IPS DF 6.9 (cell line): ENCODE results near the gene KIAA0319L.

Source experiments
- DNase-seq: peaks from one replicate; pipeline ENCODE4 v3.0.0-alpha.2; 2013; ENCODE audit warnings: low read depth, low spot score
- H3K27ac ChIP-seq: one replicate; pipeline ENCODE4 v1.5.1; 2013; ENCODE audit warnings: low read length, control low read depth
- H3K27me3 ChIP-seq: 2 replicates; pipeline ENCODE4 v1.6.1; 2013; ENCODE audit warnings: mild to moderate bottlenecking, low read length; ENCODE audit not compliant: control insufficient read depth, insufficient read depth
- H3K36me3 ChIP-seq: 2 replicates; pipeline ENCODE4 v1.6.1; 2013; ENCODE audit warnings: low read length; ENCODE audit not compliant: control insufficient read depth, insufficient read depth
- H3K4me1 ChIP-seq: 2 replicates; pipeline ENCODE4 v1.6.1; 2013; ENCODE audit warnings: low read length; ENCODE audit not compliant: control insufficient read depth, insufficient read depth
- H3K4me3 ChIP-seq: 2 replicates; pipeline ENCODE4 v1.5.1; 2013; ENCODE audit warnings: mild to moderate bottlenecking, low read length
- H3K9me3 ChIP-seq: 2 replicates; pipeline ENCODE4 v1.6.1; 2013; ENCODE audit warnings: low read length, inconsistent platforms; ENCODE audit not compliant: control insufficient read depth, insufficient read depth
- WGBS: extraction: QIAGEN DNeasy Blood & Tissue Kit; methylation state at CpG from one replicate; pipeline ENCODE4 v1.1.7; 2013; ENCODE audit warnings: mixed read lengths, missing lambda C conversion rate; ENCODE audit not compliant: insufficient read length, insufficient coverage; 5-methylcytosine and 5-hydroxymethylcytosine counted together

Gene KIAA0319L

DNA sequence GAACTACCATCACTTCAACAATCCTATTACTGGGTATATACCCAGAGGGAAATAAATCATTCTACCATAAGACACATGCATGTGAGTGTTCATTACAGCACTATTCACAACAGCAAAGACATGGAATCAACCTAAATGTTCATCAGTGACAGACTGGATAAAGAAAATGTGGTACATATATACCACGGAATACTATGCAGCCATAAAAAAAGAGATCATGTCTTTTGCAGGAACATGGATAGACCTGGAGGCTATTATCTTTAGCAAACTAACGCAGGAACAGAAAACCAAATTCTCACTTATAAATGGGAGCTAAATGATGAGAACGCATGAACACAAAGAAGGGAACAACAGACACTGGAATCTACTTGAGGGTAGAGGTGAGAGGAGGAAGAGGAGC lies 39.0 kb downstream of the KIAA0319L start:
- Histone ChIP-seq H3K4me1 (no peaks in the 10 kb centered on the region), H3K36me3 (no peaks in the 10 kb centered on the region), H3K27me3 (no peaks in the 10 kb centered on the region), H3K27ac (no peak overlapping the region), H3K9me3 (no peaks in the 10 kb centered on the region), H3K4me3 (no peak overlapping the region)
- WGBS: no CpG with 5 or more reads among the region's 3 CpGs
- no peak for DNase-seq

DNA sequence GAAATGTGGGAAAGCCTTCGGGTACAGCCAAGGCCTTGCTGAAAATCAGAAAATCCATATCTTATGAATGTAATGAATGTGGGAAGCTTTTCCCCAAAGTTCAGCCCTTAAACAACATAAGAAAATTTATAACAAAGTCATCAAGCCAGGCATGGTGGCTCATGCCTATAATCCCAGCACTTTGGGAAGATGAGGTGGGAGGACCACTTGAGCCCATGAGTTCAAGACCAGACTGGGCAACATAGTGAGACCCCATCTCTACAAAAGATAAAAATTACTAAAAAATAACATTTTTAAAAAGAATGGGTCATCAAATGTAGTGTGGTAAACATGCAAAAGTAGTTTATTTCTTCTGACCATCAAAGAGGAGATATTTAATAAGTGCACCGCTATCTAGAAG lies 45.9 kb downstream of the KIAA0319L start:
- WGBS: no CpG with 5 or more reads among the region's 2 CpGs
- no peaks in the 10 kb centered on the region for H3K4me1 ChIP-seq
- no peaks in the 10 kb centered on the region for H3K36me3 ChIP-seq
- H3K9me3 ChIP-seq: no peaks in the 10 kb centered on the region
- no peak overlapping the region for H3K27ac ChIP-seq
- H3K4me3 ChIP-seq: no peak overlapping the region
- no peak for DNase-seq
- H3K27me3 ChIP-seq: no peaks in the 10 kb centered on the region

DNA sequence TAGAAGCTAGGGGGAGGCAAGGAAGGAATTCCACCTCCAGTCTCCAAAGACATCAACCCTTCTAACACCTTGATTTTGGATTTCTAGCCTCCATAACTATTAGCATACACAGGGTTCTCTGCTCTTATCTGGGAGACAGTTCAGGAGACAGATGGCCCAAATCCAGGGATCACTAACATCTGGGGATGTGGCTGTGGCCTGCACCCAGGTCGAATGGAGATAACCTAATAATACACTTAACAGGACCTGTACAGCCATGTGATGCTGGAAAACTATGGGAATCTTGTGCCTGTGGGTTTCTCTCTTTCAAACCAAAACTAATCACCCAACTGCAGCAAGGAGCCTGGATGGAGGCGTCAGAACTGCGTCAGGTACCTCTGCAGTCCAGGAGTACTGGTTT lies 47.6 kb downstream of the KIAA0319L start:
- H3K27ac ChIP-seq: no peak overlapping the region
- DNase-seq: no peak
- no peaks in the 10 kb centered on the region; the same call in 1 of the 2 replicates for H3K36me3 ChIP-seq
- no peaks in the 10 kb centered on the region for H3K27me3 ChIP-seq
- no peaks in the 10 kb centered on the region for H3K4me1 ChIP-seq
- H3K4me3 ChIP-seq: no peak overlapping the region
- no CpG with 5 or more reads among the region's 3 CpGs for WGBS
- H3K9me3 ChIP-seq: no peaks in the 10 kb centered on the region

DNA sequence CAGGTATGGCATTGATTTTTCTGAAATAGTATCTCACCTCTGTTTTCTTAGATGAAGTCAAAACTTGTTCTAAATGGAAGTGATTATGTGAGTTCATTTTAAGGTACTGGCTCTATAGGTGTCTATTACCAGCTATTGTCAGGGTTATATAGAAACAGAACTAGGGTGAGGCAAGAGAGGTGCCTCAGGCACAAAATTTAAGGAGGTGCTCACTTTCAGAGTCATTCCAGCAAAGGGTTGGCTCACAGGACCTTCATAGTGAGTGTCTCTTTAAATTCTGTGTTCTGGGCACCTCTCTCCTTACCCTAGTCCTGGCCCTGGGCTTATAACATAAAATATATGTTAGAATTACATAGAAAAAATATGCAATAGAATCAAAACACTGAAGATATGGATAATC lies 49.3 kb downstream of the KIAA0319L start:
- Histone ChIP-seq H3K36me3 (no peaks in the 10 kb centered on the region; the same call in 1 of the 2 replicates), H3K27me3 (no peaks in the 10 kb centered on the region), H3K9me3 (no peaks in the 10 kb centered on the region), H3K4me1 (no peaks in the 10 kb centered on the region), H3K27ac (no peak overlapping the region), H3K4me3 (no peak overlapping the region)
- DNase-seq: no peak

DNA sequence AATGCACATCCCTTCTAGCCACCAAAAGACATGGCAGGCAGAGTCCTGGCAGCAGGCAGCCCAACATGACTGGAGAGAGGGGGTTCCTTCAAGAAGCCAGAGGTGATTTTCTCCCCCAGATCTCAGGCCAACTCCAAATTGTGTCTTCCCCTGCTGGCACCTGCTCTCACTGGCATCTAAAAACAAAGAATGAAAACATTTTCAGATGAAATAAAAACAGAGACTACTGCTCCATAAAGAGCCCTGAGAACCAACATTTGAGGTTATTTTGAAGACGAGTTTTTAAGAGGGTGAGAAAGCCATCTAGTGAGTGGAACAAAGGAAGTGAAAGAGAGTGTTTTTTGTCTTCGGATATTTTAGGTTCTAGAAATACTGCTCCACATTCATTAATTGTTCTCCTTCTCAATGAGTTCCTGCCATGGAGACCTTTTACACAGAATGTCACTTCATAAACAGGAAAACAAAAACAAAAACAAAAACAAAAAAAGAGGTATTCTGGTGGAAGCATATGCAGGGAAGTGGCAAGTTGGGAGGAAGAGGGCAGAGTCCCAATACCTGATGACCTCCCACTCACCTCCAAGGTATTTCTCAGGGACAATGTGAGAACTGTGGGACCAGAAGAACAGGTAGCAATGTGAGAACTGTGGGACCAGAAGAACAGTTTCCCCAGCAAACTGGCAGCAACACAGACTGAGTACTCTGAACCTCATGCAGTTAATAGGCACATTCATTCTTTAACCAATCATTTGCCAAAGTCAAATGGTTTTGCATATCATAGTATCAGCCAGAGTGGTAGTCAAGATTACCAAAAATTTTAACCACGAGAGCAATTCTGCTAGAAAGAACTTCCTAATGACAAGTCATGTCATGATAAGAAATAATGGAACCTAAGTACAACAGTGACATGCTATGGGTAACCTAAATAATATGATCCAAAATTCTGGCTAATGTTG lies 50.0 kb downstream of the KIAA0319L start:
- no CpG with 5 or more reads among the region's 3 CpGs for WGBS
- Histone ChIP-seq H3K36me3 (no peaks in the 10 kb centered on the region; the same call in 1 of the 2 replicates), H3K4me3 (no peak overlapping the region), H3K27ac (no peak overlapping the region), H3K27me3 (no peaks in the 10 kb centered on the region), H3K4me1 (no peaks in the 10 kb centered on the region), H3K9me3 (no peaks in the 10 kb centered on the region)
- no peak for DNase-seq

DNA sequence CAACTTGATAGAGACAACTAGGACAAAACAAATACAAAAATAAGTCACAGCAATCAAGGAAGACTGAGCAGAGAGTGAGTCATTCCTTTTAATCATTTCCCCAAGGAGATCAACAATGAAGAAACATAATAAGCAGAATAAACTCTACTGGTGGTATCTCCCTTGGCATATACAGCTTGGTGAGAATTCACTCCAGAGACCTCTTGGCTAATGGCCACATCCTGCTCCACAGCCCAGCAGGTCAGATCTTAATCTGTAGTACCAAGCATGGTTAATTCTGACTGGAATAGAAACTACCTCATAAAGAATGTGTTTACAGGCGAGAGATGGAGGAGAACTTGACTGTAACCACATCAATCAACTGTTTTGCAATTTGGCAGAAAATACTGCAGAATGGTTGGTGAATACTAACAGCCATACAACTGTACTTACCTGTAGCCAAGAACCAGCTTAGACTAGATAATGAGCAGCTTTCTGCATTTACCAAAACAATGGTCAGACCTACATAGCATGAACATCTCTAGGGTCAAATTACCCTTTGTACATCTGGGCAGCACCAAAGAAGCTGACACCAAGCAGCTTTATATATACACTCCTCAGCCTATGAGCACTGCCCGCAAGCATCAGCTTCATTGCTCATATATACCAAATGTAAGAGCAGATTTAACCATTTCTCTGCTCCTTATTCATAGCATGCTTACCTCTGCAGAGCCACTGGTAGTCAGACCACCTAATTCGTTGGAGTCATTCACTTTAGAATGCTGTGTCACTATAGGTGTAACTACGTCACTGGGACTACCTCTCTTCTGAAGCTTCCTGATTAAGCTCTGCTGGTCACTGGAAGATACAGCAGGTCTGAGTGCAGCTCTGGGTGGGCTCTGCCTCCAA lies 51.0 kb downstream of the KIAA0319L start:
- no CpG with 5 or more reads among the region's 4 CpGs for WGBS
- DNase-seq: no peak
- no peaks in the 10 kb centered on the region for H3K27me3 ChIP-seq
- no peaks in the 10 kb centered on the region; the same call in 1 of the 2 replicates for H3K36me3 ChIP-seq
- H3K4me1 ChIP-seq: no peaks in the 10 kb centered on the region
- H3K9me3 ChIP-seq: no peaks in the 10 kb centered on the region
- H3K4me3 ChIP-seq: no peak overlapping the region
- H3K27ac ChIP-seq: no peak overlapping the region

DNA sequence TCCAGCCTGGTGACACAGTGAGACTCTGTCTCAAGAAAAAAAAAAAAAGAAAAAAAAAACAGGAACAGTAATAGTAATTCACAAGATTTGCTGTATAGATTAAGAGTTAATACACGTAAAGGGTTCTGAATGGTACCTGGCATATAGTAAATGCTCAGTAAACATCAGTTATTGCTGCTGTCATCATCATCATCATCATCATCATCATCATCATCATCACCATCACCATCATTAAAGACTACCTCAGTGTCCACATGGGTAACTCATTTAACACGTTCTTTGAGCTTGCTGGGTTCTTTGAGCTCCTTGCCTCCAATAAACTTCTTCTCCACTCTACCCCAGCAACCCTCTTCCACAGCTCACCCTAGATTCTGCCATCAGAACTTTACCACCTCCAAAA lies 55.0 kb downstream of the KIAA0319L start:
- no peaks in the 10 kb centered on the region for H3K4me1 ChIP-seq
- no peak overlapping the region for H3K27ac ChIP-seq
- no peak overlapping the region for H3K4me3 ChIP-seq
- no peaks in the 10 kb centered on the region; the same call in 1 of the 2 replicates for H3K36me3 ChIP-seq
- no peak for DNase-seq
- H3K9me3 ChIP-seq: no peaks in the 10 kb centered on the region
- no peaks in the 10 kb centered on the region for H3K27me3 ChIP-seq
- WGBS: no CpG with 5 or more reads among the region's 2 CpGs

DNA sequence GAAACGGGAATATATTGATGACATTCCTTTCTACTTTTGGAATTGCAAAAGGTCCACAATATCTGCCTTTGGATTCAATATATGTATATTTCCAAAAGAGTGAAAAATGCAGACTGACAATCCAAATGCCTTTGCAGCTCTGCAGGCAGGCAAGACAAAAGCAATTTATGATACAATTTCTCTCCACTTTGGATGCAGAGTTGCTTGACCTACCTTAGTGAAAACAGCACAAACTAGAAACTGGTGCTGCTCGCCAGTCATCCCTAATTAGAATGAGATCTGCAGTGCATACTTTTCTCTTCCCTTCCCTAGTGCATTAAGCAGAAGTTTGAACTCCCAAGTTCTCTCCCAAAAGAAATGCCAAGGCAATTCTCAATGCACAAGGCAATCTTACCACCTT lies 56.8 kb downstream of the KIAA0319L start:
- H3K36me3 ChIP-seq: no peaks in the 10 kb centered on the region
- DNase-seq: no peak
- H3K4me1 ChIP-seq: no peaks in the 10 kb centered on the region
- H3K4me3 ChIP-seq: no peak overlapping the region
- H3K27me3 ChIP-seq: no peaks in the 10 kb centered on the region
- WGBS: no CpG with 5 or more reads among the region's 2 CpGs
- no peaks in the 10 kb centered on the region for H3K9me3 ChIP-seq
- no peak overlapping the region for H3K27ac ChIP-seq

DNA sequence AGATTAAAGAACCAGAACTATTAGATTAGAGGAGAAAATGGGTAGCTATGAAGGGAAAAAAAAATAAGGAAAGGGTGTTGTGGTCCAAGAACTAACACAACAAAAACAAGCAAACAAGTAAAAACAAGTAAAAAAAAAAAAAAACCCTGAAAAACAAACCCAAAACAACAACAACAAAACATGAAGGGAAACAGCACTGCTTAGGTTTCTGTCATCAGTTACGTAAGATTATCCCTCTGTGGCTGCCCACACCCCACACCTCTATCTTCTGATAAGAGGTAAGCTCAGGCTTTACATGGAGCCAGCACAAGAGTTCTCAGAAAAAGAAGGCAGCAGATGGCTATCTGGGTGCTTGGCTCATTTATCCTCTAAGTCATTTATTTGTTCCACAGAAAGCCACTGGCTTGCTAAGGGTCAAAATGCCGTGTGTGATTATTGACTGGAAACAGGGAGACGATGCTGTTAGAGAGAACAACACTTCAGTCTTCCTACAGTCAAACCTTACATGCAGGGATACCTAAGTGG lies 57.5 kb downstream of the KIAA0319L start:
- no CpG with 5 or more reads among the region's 3 CpGs for WGBS
- DNase-seq: no peak
- Histone ChIP-seq H3K36me3 (no peaks in the 10 kb centered on the region), H3K4me1 (no peaks in the 10 kb centered on the region), H3K27me3 (no peaks in the 10 kb centered on the region), H3K4me3 (no peak overlapping the region), H3K9me3 (no peaks in the 10 kb centered on the region), H3K27ac (no peak overlapping the region)

DNA sequence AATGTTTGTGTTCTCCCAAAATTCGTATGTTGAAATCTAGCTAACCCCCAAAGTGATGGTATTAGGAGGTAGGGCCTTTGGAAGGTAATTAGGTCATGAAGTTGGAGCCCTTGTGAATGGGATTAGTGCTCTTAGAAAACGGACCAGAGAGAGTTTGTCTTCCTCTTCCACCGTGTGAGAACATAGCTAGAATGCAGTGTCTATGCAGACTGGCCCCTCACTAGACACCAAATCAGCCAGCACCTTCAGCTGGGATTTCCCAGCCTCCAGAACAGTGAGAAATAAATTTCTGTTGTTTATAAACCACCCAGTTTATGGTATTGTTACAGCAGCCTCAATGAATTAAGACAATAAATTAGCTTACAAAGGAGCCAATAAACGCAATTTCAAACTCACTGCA lies 58.0 kb downstream of the KIAA0319L start:
- no peaks in the 10 kb centered on the region for H3K4me1 ChIP-seq
- DNase-seq: no peak
- H3K4me3 ChIP-seq: no peak overlapping the region
- no peak overlapping the region for H3K27ac ChIP-seq
- H3K27me3 ChIP-seq: no peaks in the 10 kb centered on the region
- H3K36me3 ChIP-seq: no peaks in the 10 kb centered on the region
- WGBS: no CpG with 5 or more reads among the region's 4 CpGs
- no peaks in the 10 kb centered on the region for H3K9me3 ChIP-seq
